ENCODE data around the gene GALNT2. TPM values are rescaled to one million over a fixed set of nuclear protein-coding genes. Genes with fewer than 3 reads are reported as not detected.

GALNT2 gene
- total and polyA plus RNA-seq, 2 of the 13 experiments (the other 11 are each of a cell fraction or from before 2014, with no cell fraction given) = 39.3 to 39.6 TPM

DNA sequence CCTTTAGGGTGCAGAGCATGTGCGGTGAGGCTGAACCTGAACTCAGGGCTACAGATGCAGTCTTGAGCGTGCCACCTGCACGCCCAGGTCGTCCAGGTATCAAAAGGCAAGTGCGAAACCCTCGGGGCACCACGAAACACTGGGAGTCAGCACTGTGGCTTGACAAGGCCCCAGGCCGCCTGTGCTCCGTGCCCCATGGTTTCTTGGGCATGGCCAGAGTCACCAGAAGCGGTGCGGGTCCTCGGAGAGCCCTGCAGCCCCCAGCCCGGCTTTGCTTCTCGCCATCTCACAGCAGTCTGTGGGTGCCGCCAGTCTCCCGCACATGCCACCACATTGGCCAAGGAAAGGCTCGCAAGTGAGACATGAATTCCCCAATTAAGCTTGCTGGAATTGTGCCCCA is 241.8 kb downstream of the GALNT2 start:
- in situ Hi-C loops (cut with HindIII; ENCODE audit: extremely low pct_ligation_motif_present, low pct_unique_long_range_greater_than_20kb) = no loop called here
- peaks cover 2 to 15% of the 10 kb centered on the region in 2 experiments; a peak in 3 of 5 replicates for H3K27me3 ChIP-seq (ENCODE audit: control insufficient read depth in 1 of 2, insufficient read depth in 2 of 2, low read length in 2 of 2)
- H3K4me1 ChIP-seq (ENCODE audit: insufficient read depth, low read length) = 0 out of 2 replicates have a peak, but pooled peaks cover 5% of the 10 kb centered on the region
- 72% methylated on average over 8 of the region's 17 CpGs for WGBS (ENCODE audit: low lambda C conversion rate)
- no peaks in the 10 kb centered on the region for H4K20me1 ChIP-seq (ENCODE audit: insufficient read depth, low read length)
- H3K27ac ChIP-seq (ENCODE audit: extremely low read length, insufficient read depth, low read length) = no peak overlapping the region
- H3K4me2 ChIP-seq (ENCODE audit: low read depth, low read length) = no peak overlapping the region
- no peaks in the 10 kb centered on the region for H3K36me3 ChIP-seq (replicated peaks in 1 of 2; ENCODE audit: control insufficient read depth in 1 of 2, insufficient read depth in 2 of 2, low read length in 2 of 2)
- no peaks in the 10 kb centered on the region for H3K9me3 ChIP-seq (ENCODE audit: low read length)
- no peaks in the 10 kb centered on the region for H3K79me2 ChIP-seq (ENCODE audit: insufficient read depth, low read length)
- CTCF ChIA-PET (ENCODE audit: low intra/inter-chr PET ratio, low total read pairs) = no interaction called here
- BruUV-seq (replicated peaks) = no TSS peak
- POLR2A ChIA-PET = no interaction called here
- DNase-seq (ENCODE audit: low spot score) (no peak), FAIRE-seq (no peak), ATAC-seq (no peak)
- intact Hi-C loops (cut with micrococcal nuclease; ENCODE audit: unreplicated experiment) = no loop called here
- H3K9ac ChIP-seq (ENCODE audit: insufficient read depth, low read depth, low read length) = no peak overlapping the region
- H3K4me3 ChIP-seq (replicated peaks in 1 of 3; ENCODE audit: insufficient read depth in 1 of 3, low read depth in 2 of 3, low read length in 3 of 3) = no peak overlapping the region
- H2AFZ ChIP-seq (ENCODE audit: low read length) = no peak overlapping the region
- TF ChIP-seq FOXA1 (IDR thresholded peaks at IDR 0.05) (no peak), FOXA1 (CRISPR knock-in tag; IDR thresholded peaks at IDR 0.05) (no peak), RFXAP (CRISPR knock-in tag; IDR thresholded peaks at IDR 0.05; ENCODE audit: borderline replicate concordance) (no peak), TSC22D2 (CRISPR knock-in tag; IDR thresholded peaks at IDR 0.05; ENCODE audit: borderline replicate concordance) (no peak), SALL1 (CRISPR knock-in tag; IDR thresholded peaks at IDR 0.05) (no peak), HNRNPLL (IDR thresholded peaks at IDR 0.05; ENCODE audit: low read depth, low read length, poor library complexity, severe bottlenecking) (no peak), LCORL (IDR thresholded peaks at IDR 0.05) (no peak), LCORL (CRISPR knock-in tag; IDR thresholded peaks at IDR 0.05) (no peak), GLI4 (CRISPR knock-in tag; IDR thresholded peaks at IDR 0.05; ENCODE audit: borderline replicate concordance) (no peak), ZIK1 (CRISPR knock-in tag; IDR thresholded peaks at IDR 0.05; ENCODE audit: borderline replicate concordance, low read depth) (no peak), SUZ12 (IDR thresholded peaks at IDR 0.05; ENCODE audit: low read depth, low read length) (no peak), XRCC5 (optimal IDR thresholded peaks at IDR 0.05; ENCODE audit: low read length) (no peak)
- TF ChIP-seq, protein P1, sequence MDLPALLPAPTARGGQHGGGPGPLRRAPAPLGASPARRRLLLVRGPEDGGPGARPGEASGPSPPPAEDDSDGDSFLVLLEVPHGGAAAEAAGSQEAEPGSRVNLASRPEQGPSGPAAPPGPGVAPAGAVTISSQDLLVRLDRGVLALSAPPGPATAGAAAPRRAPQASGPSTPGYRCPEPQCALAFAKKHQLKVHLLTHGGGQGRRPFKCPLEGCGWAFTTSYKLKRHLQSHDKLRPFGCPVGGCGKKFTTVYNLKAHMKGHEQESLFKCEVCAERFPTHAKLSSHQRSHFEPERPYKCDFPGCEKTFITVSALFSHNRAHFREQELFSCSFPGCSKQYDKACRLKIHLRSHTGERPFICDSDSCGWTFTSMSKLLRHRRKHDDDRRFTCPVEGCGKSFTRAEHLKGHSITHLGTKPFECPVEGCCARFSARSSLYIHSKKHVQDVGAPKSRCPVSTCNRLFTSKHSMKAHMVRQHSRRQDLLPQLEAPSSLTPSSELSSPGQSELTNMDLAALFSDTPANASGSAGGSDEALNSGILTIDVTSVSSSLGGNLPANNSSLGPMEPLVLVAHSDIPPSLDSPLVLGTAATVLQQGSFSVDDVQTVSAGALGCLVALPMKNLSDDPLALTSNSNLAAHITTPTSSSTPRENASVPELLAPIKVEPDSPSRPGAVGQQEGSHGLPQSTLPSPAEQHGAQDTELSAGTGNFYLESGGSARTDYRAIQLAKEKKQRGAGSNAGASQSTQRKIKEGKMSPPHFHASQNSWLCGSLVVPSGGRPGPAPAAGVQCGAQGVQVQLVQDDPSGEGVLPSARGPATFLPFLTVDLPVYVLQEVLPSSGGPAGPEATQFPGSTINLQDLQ (CRISPR knock-in tag; IDR thresholded peaks at IDR 0.05) = no peak
- TF ChIP-seq, protein P2, sequence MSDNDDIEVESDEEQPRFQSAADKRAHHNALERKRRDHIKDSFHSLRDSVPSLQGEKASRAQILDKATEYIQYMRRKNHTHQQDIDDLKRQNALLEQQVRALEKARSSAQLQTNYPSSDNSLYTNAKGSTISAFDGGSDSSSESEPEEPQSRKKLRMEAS (IDR thresholded peaks at IDR 0.05) = no peak
- TF ChIP-seq, protein P3, sequence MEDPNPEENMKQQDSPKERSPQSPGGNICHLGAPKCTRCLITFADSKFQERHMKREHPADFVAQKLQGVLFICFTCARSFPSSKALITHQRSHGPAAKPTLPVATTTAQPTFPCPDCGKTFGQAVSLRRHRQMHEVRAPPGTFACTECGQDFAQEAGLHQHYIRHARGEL (CRISPR knock-in tag; IDR thresholded peaks at IDR 0.05) = no peak
- TF ChIP-seq, protein P4, sequence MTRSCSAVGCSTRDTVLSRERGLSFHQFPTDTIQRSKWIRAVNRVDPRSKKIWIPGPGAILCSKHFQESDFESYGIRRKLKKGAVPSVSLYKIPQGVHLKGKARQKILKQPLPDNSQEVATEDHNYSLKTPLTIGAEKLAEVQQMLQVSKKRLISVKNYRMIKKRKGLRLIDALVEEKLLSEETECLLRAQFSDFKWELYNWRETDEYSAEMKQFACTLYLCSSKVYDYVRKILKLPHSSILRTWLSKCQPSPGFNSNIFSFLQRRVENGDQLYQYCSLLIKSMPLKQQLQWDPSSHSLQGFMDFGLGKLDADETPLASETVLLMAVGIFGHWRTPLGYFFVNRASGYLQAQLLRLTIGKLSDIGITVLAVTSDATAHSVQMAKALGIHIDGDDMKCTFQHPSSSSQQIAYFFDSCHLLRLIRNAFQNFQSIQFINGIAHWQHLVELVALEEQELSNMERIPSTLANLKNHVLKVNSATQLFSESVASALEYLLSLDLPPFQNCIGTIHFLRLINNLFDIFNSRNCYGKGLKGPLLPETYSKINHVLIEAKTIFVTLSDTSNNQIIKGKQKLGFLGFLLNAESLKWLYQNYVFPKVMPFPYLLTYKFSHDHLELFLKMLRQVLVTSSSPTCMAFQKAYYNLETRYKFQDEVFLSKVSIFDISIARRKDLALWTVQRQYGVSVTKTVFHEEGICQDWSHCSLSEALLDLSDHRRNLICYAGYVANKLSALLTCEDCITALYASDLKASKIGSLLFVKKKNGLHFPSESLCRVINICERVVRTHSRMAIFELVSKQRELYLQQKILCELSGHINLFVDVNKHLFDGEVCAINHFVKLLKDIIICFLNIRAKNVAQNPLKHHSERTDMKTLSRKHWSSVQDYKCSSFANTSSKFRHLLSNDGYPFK (CRISPR knock-in tag; IDR thresholded peaks at IDR 0.05; ENCODE audit: borderline replicate concordance) = no peak

All from HepG2 (cell line).